ENCODE results near the gene EWSR1. TPM values are rescaled to one million over a fixed set of nuclear protein-coding genes. Genes with fewer than 3 reads are reported as not detected.

EWSR1 gene
- total and polyA plus RNA-seq, 2 donors (not counting 1 experiment from before 2014, with no cell fraction given) = 281 to 295 TPM

- no peak for DNase-seq
- Histone ChIP-seq H3K9me3 (ENCODE audit: control extremely low read depth in 1 of 3, control insufficient read depth in 2 of 3, insufficient read depth in 1 of 3, low read length in 2 of 3) (no peaks in the 10 kb centered on the region), H3K36me3 (replicated peaks in 1 of 2; ENCODE audit: control extremely low read depth in 1 of 2, control insufficient read depth in 1 of 2, extremely low read depth in 1 of 2, insufficient read depth in 2 of 2, low read length in 1 of 2) (peaks cover 2 to 93% of the 10 kb centered on the region in 2 experiments), H2AFZ (ENCODE audit: insufficient read depth, low read depth, low read length, poor library complexity, severe bottlenecking) (no peak overlapping the region), H3K9ac (ENCODE audit: low read length) (no peak overlapping the region), H3K27ac (ENCODE audit: low read length in 2 of 2) (no peak overlapping the region), H3K4me3 (ENCODE audit: control extremely low read depth in 1 of 5, extremely low read depth in 1 of 5, insufficient read depth in 1 of 5, low read depth in 2 of 5, low read length in 4 of 5) (no peak overlapping the region), H3K27me3 (replicated peaks in 1 of 4; ENCODE audit: control extremely low read depth in 1 of 4, control insufficient read depth in 3 of 4, insufficient read depth in 4 of 4, low read length in 3 of 4) (no peaks in the 10 kb centered on the region), H3K79me2 (ENCODE audit: control insufficient read depth, insufficient read depth, low read length) (peaks cover 19% of the 10 kb centered on the region), H4K20me1 (ENCODE audit: control insufficient read depth, insufficient read depth, low read length, poor library complexity, severe bottlenecking) (peaks cover 80% of the 10 kb centered on the region), H3K4me2 (replicated peaks; ENCODE audit: low read depth, low read length, poor library complexity, severe bottlenecking) (no peak overlapping the region), H3K4me1 (ENCODE audit: control insufficient read depth in 2 of 2, insufficient read depth in 2 of 2, low read length in 2 of 2) (no peaks in the 10 kb centered on the region)
- H3K4me1 Mint-ChIP-seq = no peaks in the 10 kb centered on the region
- intact Hi-C loops (cut with micrococcal nuclease) = no loop called here
- ChIA-PET POLR2A (no interaction called here), CTCF (interaction anchor here (0.8 to 1.0 kb wide), 2 partner anchors 16 to 27 kb away, joined by 3 read pairs; no protein-coding TSS in a partner anchor)
- H3K27ac Mint-ChIP-seq = peak overlapping the region; percentile 13
- no peaks in the 10 kb centered on the region for H3K27me3 Mint-ChIP-seq
- TF ChIP-seq EZH2 (IDR thresholded peaks at IDR 0.05; ENCODE audit: borderline replicate concordance, insufficient read depth, low read depth, low read length, poor library complexity, severe bottlenecking) (no peak), CTCF (IDR thresholded peaks at IDR 0.05) (no peak)
- WGBS (ENCODE audit: insufficient coverage) = 93% methylated on average over 11 of the region's 12 CpGs
- no peaks in the 10 kb centered on the region for H3K9me3 Mint-ChIP-seq (ENCODE audit: insufficient read depth)
- ATAC-seq (ENCODE audit: low read depth) = no peak
- no peak overlapping the region for H3K4me3 Mint-ChIP-seq
Measured at GRCh38 chr22:29337631-29338284, 69.7 kb downstream of the EWSR1 start.

- TF ChIP-seq EZH2 (IDR thresholded peaks at IDR 0.05; ENCODE audit: borderline replicate concordance, insufficient read depth, low read depth, low read length, poor library complexity, severe bottlenecking) = no peak
- no peak for TF ChIP-seq CTCF (IDR thresholded peaks at IDR 0.05)
- POLR2A ChIA-PET = no interaction called here
- Histone ChIP-seq H3K4me3 (ENCODE audit: control extremely low read depth in 1 of 5, extremely low read depth in 1 of 5, insufficient read depth in 1 of 5, low read depth in 2 of 5, low read length in 4 of 5) (no peak overlapping the region), H4K20me1 (ENCODE audit: control insufficient read depth, insufficient read depth, low read length, poor library complexity, severe bottlenecking) (peaks cover 81% of the 10 kb centered on the region), H3K9ac (ENCODE audit: low read length) (no peak overlapping the region), H3K9me3 (ENCODE audit: control extremely low read depth in 1 of 3, control insufficient read depth in 2 of 3, insufficient read depth in 1 of 3, low read length in 2 of 3) (no peaks in the 10 kb centered on the region), H3K4me2 (replicated peaks; ENCODE audit: low read depth, low read length, poor library complexity, severe bottlenecking) (no peak overlapping the region), H3K79me2 (ENCODE audit: control insufficient read depth, insufficient read depth, low read length) (peaks cover 19% of the 10 kb centered on the region), H3K36me3 (replicated peaks in 1 of 2; ENCODE audit: control extremely low read depth in 1 of 2, control insufficient read depth in 1 of 2, extremely low read depth in 1 of 2, insufficient read depth in 2 of 2, low read length in 1 of 2) (peaks cover 2 to 93% of the 10 kb centered on the region in 2 experiments), H3K4me1 (ENCODE audit: control insufficient read depth in 2 of 2, insufficient read depth in 2 of 2, low read length in 2 of 2) (no peaks in the 10 kb centered on the region), H2AFZ (ENCODE audit: insufficient read depth, low read depth, low read length, poor library complexity, severe bottlenecking) (no peak overlapping the region), H3K27me3 (replicated peaks in 1 of 4; ENCODE audit: control extremely low read depth in 1 of 4, control insufficient read depth in 3 of 4, insufficient read depth in 4 of 4, low read length in 3 of 4) (no peaks in the 10 kb centered on the region), H3K27ac (ENCODE audit: low read length in 2 of 2) (no peak overlapping the region)
- Mint-ChIP-seq H3K27me3 (no peaks in the 10 kb centered on the region), H3K4me1 (no peaks in the 10 kb centered on the region), H3K4me3 (no peak overlapping the region), H3K27ac (peak overlapping the region; percentile 13), H3K9me3 (ENCODE audit: insufficient read depth) (no peaks in the 10 kb centered on the region)
- DNase-seq (no peak), ATAC-seq (ENCODE audit: low read depth) (no peak)
- CTCF ChIA-PET = no interaction called here
- WGBS (ENCODE audit: insufficient coverage) = 100% methylated on average over 3 of the region's 6 CpGs
- intact Hi-C loops (cut with micrococcal nuclease) = no loop called here
Measured at GRCh38 chr22:29338398-29338797, 70.3 kb downstream of the EWSR1 start.

All from B cell (primary cell).